Measurements from ENCODE around the gene TUBGCP2.
"Not testable (repeated sequence)": the region's sequence is repeated elsewhere in the genome, so short reads cannot be mapped to it uniquely, and the experiment has no call there.

TUBGCP2 gene

DNA sequence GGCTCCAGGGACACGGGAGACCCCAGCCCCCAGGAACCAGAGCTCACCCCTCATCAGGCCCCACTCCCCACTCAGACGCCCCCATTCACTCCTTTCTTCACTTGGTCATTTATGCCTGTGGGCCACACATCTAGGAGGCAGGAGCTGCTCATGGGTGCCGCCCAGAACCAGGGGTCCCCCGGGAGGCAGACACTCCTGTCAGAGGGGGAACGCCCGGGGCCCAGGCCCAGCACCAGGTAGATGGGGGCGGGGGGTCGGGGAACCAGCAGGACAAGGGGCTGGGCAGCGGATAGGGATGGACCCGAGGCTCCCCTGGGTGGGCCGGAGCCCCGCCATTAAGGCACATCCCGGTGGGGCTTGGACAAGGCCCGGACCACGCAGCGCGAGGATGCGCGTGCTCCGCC, 16.2 kb upstream of the TUBGCP2 start:
- DNase-seq (ENCODE audit: low read depth in 2 of 2): no peak

- peak; percentile 40 to 50 for DNase-seq (ENCODE audit: low read depth in 2 of 2)
Observed at GRCh38 chr10:133324198-133324792, 15.6 kb upstream of the TUBGCP2 start.

- DNase-seq (ENCODE audit: low read depth in 2 of 2): not testable (repeated sequence)
Observed at GRCh38 chr10:133322064-133322709, 13.5 kb upstream of the TUBGCP2 start.

DNA sequence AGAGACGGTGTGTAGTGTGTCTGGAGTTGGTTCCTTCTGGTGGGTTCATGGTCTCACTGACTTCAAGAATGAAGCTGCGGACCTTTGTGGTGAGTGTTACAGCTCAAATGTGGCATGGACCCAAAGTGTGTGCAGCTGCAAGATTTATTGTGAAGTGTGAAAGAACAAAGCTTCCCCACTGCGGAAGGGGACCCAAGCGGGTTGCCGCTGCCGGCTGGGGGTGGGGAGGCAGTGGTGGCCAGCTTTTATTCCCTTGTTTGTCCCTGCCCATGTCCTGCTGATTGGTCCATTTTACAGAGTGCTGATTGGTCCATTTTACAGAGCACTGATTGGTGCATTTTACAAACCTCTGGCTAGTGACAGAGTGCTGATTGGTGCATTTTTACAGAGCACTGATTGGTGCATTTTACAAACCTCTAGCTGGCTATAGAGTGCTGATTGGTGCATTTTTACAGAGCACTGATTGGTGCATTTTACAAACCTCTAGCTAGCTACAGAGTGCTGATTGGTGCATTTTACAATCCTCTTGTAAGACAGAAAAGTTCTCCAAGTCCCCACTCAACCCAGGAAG, 12.3 kb upstream of the TUBGCP2 start:
- not testable (repeated sequence) for DNase-seq (ENCODE audit: low read depth in 2 of 2)

DNA sequence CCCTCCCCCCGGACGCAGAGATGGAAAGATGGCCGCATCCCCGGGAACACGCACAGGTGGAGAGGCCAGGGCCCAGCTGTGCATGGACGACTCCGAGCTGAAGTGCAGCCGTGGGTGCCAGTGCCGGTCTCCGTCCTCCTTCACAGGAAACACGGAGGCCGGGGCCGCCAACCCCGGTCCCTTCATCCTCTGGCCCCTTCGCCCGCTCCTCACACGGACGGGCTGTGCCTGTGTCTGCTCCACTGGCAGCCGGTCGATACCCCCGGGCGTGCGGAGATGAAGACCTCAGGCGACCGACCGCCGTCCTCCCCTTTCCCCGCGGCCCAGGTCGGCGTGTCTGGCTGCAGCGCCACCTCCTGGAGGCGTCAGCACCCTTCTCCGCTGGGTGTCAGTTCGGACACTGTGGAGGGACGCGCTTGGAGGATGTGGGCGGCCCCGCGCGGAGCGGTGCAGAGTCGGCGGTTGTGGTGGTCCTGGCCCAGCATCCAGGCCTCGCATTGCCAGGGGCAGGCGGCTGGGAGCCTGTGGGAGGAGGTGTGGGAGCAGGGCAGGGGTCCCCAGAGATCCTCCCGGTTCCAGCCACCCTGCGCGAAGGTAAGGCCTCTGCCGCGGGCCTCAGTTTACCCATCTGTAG, 9.9 kb upstream of the TUBGCP2 start:
- peak; percentile 50 to 54 for DNase-seq (ENCODE audit: low read depth in 2 of 2)

- DNase-seq (ENCODE audit: low read depth in 2 of 2): no peak
Observed at GRCh38 chr10:133316732-133317131, 8.1 kb upstream of the TUBGCP2 start.

GRCh38 chr10:133316266-133316665, 7.6 kb upstream of the TUBGCP2 start:
- DNase-seq (ENCODE audit: low read depth in 2 of 2): no peak

GRCh38 chr10:133315847-133316246, 7.2 kb upstream of the TUBGCP2 start:
- no peak for DNase-seq (ENCODE audit: low read depth in 2 of 2)

DNA sequence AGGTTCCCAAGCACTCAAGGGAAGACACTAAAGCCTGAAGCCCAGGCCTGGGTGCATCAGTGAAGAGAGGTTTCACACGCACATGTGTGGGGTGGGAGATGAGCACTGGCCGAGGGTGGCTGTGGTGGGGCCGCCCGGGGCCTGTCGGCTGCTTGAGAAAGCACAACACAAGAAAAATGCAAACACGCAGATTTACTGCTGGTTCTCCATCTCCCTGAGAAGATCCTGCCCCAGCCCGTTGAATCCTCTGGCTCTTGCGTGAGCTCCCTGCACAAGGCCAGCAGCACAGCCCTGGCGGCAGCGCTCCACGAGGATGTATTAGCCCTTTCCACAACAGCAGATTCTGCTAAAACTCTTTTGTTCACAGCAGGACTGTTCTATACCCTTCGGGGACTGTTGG, 6.2 kb upstream of the TUBGCP2 start:
- no peak for DNase-seq (ENCODE audit: low read depth in 2 of 2)

DNA sequence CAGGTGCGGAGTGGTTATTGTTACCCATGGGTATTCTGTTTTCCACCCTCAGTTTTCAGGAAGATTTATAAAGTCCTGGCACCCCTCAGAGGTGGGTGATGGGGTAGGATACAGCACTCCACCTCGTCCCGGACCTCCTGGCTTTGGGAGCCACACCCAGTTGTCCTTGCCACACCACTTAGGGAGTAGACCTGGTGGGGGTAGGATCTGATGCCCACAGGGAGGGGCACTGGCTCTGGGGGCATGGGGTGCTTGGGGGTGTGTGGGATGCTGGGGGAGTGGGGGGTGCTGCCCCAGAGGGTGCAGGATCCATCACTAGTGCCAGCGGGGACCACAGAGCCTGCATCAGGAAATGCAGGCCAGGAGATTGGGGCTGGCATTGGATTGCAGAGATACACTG, 4.5 kb upstream of the TUBGCP2 start:
- no peak for DNase-seq (ENCODE audit: low read depth in 2 of 2)

DNA sequence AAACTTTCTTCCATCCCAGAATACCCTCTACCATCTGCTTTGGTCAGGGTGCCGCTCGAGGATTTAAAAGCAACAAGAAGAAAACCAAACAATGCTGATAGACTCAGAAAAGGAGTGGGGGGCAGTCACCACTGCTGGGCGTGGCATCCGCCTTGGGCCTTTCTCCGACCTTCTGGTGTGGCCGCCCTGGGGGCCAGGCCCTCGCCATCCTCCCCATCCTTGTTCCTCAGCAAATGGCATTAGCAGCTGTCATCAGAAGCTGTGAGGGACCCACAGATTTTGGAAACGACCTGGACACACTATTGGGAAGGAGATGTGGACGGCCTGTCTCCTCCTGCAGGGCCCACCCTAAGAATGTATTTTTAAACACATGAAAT, 4.1 kb upstream of the TUBGCP2 start:
- DNase-seq (ENCODE audit: low read depth in 2 of 2): no peak

DNA sequence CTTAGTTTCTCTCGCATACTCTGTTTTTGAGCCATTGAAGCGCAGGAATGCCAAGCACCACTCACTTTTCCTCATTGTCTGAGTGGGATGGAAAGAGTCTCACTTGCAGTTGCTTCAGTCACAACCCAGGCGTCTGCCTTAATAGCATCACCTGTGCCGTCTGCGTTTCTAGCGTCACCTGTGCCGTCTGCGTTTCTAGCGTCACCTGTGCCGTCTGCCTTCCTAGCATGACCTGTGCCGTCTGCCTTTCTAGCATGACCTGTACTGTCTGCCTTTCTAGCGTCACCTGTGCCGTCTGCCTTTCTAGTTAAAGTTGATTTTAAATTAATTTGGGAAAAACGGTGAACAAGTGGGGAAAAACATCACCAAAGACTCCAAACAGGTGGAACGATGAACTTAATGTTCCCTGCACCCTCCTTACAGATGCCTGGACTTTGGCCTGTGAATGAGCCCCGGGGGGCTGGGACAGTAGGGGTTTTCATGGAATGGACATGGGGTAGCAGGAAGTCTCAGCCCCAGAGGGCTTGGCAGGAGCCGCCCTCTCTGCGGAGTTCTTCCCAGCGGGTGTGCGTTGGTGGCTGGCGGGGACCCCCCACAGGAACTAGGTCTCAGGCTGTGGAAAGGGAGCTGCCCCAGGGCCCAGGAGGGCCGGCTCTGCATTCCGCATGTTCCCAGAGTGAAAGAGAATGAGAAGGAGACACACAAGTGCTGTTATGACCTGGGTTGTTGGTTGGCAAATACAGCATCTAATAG, 3.5 kb upstream of the TUBGCP2 start:
- no peak for DNase-seq (ENCODE audit: low read depth in 2 of 2)

DNA sequence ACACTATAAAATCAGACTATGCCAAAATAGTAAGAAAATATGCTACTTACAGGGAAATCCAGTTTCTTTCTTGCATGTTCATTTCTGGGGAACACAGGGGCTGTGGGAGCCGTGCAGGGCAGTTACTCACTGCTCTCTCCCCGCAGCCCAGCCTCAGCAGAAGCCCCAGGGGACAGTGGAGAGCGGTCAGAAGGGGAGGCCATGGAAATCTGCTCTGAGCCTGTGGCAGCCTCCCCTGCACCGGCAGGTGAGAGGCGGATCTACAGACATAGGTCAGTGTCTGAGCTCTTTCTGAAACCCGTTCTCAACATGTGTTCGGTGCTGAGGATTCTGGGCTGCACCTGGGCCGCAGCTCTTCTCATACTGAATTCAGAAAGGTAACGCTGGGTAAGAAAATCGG, 2.9 kb upstream of the TUBGCP2 start:
- DNase-seq (ENCODE audit: low read depth in 2 of 2): no peak

DNA sequence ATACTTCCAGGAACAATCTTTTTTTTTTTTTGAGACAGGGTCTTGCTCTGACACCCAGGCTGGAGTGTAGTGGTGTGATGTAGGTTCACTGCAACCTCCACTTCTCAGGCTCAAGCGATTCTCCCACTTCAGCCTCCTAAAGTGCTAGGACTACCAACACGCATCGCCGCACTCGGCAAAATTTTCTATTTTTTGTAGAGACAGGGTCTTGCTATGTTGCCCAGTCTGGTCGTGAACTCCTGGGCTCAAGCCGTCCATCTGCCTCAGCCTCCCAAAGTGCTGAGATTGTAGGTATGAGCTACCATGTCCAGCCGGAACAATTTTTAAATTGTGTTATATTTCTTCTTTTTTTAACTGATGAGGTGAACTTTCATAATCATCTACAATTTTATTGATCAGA, 2.1 kb upstream of the TUBGCP2 start:
- no peak for DNase-seq (ENCODE audit: low read depth in 2 of 2)

DNA sequence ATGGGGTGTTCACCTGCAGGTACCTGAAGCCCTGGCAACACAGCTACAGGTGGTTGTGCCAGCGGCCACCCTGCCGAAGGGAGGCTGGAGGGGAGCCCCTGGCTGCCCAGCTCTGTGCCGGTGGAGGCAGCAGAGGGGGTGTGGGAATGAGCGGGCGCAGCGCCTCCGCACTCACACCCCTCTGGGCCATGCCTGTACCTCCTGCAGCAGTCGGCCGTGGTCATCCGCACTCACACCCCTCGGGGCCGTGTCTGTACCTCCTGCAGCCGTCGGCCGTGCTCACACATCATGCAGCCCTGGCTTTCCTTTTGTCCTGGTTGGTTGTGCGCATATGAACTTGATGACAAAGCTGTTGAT, 1.7 kb upstream of the TUBGCP2 start:
- no peak for DNase-seq (ENCODE audit: low read depth in 2 of 2)

DNA sequence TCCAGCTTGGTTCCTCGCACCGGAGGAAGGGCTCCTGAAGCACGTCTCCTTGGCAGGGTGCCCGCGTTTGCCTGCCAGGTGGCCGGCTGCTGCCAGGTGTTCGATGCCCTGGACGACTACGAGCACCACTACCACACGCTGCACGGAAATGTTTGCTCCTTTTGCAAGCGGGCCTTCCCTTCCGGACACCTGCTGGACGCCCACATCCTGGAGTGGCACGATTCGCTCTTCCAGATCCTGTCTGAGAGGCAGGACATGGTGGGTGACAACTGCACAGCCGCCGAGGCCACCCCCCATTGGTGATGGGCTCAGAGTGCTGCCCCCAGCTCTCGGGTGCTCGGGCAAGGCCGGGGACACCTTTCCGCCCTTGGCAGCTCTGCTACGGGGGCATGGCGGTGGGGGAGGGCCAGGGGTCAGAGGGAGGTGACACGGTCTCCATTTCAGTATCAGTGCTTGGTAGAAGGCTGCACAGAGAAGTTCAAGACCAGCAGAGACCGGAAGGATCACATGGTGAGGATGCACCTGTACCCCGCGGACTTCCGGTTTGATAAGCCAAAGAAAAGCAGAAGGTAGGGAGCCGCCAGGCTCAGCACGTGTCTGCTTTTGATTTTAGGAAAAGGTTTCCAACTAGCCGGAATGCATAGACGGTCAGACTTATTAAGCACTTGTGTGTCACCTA, 1.2 kb upstream of the TUBGCP2 start:
- DNase-seq (ENCODE audit: low read depth in 2 of 2): no peak

DNA sequence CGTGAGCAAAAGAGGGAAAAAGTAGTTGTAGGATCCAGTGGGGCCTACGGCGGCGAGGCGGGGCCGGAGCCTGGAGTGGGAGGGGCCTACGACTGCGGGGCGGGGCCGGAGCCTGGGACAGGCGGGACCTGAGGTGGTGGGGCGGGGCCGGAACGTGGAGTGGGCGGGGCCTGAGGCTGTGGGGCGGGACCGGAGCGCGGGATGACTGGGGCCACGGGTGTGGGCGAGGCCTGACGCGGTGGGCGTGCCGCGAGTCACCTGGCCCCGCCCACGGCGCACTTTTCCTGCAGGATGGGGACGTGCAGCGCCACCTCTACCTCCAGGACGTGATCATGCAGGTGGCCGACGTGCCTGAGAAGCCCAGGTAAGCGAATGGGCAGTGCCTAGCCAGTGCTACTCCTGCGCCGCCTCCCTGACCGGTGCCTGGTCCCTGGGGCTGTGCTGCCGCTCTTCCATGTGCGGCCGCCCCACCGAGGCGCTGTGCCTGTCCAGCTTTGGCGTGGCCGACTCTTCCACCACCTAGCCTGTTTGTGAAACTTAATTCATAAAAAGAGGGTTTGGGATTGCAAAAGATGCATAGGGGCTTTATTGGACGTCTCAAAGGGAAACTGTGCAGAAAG, 538 bp upstream of the TUBGCP2 start:
- DNase-seq (ENCODE audit: low read depth in 2 of 2): peak; percentile 89 to 94

DNA sequence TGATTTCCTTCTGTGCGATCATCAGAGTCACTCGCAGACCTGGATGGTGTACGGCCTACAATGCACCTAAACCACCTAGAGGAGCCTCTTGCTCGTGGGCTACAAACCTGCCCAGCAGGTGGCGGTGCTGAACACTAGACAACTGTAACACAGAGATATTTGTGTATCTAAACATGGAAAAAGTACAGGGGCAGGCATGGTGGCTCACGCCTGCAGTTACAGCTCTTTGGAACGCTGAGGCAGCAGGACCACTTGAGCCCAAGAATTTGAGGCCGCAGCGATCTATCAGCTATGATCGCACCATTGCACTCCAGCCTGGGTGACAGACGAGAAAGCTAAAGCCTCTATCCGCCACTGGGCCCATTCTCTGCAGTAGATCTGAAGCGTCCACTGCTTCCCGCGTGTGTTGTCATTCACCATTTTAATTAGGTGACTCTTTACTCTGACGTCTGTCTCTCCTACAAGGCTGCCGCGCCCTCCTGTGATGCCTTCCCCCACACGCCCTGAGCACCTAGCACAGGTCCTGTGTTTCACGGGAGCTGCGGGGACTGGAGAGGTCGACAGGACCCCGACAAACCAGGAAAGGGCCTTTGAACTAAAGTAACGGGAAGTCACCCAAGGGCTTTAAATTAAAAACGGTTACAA, 774 bp downstream of the TUBGCP2 start:
- DNase-seq (ENCODE audit: low read depth in 2 of 2): peak; percentile 78 to 81

DNA sequence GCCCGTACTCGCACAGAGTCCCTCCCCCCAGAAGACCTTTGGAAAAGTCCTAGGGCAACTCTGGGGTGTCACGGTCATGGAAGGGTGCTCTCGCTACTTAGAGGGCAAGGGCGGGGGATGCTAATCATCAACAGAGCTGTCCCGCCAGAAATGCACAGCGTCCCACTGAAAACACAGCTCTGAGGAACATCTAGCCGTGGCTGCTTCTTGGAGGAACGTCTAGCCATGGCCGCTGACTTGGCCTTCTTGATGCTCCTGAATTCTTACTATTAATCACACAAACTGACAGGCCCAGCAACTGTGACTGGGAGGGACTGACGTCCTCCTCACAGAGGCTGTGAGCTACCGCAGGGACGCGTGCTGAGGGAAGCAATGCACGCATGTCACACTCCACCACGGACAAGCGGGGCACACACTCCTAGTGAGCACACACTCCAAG, 1.7 kb downstream of the TUBGCP2 start:
- no peak for DNase-seq (ENCODE audit: low read depth in 2 of 2)

DNA sequence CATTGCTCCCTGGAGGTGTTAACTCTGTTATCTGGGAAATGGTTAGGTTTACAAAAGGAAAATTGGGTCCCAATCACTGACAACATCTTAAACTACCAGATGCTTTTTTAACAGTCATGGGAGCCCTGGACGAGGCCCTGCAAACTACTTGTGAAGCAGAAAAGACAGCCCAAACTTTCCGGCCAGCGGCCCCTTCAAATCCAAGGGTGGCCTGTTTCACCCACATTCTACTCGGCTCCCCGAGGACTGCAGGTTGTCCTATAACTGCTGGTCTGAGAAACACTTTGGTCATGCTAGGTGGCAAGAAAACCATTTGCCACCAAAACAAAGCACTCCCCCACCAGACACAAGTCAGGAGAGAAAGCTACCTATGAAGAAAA, 2.6 kb downstream of the TUBGCP2 start:
- no peak for DNase-seq (ENCODE audit: low read depth in 2 of 2)

GRCh38 chr10:133303206-133303605, 5.5 kb downstream of the TUBGCP2 start:
- DNase-seq (ENCODE audit: low read depth in 2 of 2): no peak
